Fibroblast of skin of scalp (primary cell): ENCODE measurements around the gene SKOR1. TPM values are rescaled to one million over a fixed set of nuclear protein-coding genes. Genes with fewer than 3 reads are reported as not detected.

Source experiments
- DNase-seq: peaks from one replicate; pipeline ENCODE4 v3.0.0-alpha.2; 2013
- polyA plus RNA-seq, 2 experiments: library from polyadenylated mRNA; unstranded; fragments of 120-200 nt; gene quantifications; one replicate each; pipeline ENCODE4 v1.2.1, GENCODE V29; 2013; ENCODE audit not compliant: insufficient read length in 2 of 2

Gene SKOR1, protein sequence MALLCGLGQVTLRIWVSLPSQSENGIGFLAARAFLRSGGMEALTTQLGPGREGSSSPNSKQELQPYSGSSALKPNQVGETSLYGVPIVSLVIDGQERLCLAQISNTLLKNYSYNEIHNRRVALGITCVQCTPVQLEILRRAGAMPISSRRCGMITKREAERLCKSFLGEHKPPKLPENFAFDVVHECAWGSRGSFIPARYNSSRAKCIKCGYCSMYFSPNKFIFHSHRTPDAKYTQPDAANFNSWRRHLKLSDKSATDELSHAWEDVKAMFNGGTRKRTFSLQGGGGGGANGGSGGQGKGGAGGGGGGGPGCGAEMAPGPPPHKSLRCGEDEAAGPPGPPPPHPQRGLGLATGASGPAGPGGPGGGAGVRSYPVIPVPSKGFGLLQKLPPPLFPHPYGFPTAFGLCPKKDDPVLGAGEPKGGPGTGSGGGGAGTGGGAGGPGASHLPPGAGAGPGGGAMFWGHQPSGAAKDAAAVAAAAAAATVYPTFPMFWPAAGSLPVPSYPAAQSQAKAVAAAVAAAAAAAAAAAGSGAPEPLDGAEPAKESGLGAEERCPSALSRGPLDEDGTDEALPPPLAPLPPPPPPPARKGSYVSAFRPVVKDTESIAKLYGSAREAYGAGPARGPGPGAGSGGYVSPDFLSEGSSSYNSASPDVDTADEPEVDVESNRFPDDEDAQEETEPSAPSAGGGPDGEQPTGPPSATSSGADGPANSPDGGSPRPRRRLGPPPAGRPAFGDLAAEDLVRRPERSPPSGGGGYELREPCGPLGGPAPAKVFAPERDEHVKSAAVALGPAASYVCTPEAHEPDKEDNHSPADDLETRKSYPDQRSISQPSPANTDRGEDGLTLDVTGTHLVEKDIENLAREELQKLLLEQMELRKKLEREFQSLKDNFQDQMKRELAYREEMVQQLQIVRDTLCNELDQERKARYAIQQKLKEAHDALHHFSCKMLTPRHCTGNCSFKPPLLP
- 0.08 TPM for polyA plus RNA-seq (2013, experiment 1 of 2; ENCODE audit: insufficient read length)
- polyA plus RNA-seq (2013, experiment 2 of 2; ENCODE audit: insufficient read length), result 0.12 TPM

- peak; percentile 44 for DNase-seq
These were observed at the start of gene SKOR1 for GRCh38 chr15:67824976-67825880. Gene SKOR1, plus strand, starts transcription at chr15:67825509. Its CDS starts 94 bp downstream, at chr15:67825603.

DNA sequence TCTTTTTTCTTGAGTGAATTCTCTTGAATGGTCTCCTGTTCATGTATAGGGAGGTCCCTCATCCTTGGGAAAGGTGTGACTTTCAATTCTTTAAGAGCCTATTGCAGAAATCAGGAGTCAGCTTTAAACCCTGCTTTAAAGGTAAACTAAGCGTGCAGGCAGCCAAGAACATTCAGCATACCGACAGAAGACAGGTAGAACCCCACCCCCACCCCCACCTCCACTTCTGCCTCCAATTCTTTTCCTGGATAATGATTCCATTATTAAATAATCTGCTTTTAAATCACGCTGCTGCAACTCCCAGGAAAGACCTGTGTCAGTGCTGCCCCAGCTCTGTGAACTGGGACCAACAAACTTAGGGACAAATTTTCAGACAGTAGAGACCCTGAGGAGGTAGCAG is 49.3 kb upstream of the SKOR1 start:
- no peak for DNase-seq

GRCh38 chr15:67776600-67776999 is 48.7 kb upstream of the SKOR1 start:
- peak; percentile 48 for DNase-seq

GRCh38 chr15:67777071-67777470 is 48.2 kb upstream of the SKOR1 start:
- no peak for DNase-seq

GRCh38 chr15:67777773-67778172 is 47.5 kb upstream of the SKOR1 start:
- no peak for DNase-seq

DNA sequence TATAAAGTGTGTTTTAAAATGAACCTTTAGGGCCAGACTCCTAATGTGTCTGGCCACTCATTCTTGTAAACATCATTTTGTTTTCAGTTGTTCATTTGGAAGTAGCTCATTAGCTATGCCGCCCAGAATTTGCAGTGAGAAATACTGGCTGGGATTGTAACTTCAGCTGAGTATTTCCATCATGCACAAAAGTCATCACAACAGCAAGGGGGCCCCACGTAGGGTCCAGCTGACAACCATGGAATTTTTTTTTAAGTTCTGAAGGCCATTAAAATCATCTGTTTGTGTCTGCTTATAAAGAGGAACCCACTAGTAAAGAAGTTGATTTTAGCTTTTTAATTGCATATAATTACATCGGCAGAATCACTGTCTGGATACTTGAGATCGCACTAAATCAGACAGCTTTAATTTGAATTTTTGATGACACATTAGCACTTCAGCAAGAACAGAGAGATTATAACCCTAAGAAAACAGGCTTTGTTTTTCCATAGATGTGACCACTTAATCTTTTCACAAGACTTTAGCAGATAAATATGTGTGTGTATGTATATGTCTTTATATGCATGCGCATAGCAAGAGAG is 46.3 kb upstream of the SKOR1 start:
- no peak for DNase-seq

GRCh38 chr15:67779549-67780111 is 45.7 kb upstream of the SKOR1 start:
- DNase-seq, result no peak

DNA sequence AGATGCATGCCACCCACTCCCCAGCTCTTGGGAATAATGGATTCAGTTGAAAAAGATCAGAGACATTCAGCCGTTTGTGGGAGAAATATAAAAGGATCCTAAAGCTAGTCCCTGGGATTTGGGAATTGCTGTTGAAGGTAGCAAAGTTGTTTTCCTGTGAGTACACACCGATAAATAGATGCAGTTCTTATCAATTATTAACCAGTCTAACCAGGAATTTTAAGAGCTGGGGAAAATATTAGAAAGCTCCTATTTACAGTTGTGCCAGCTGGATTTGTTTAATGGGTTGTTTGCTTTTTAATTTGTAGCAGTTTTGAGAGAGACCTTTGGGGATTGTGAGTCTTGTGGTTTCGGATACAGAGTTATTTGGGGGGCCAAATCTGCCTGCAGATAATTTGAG is 44.2 kb upstream of the SKOR1 start:
- no peak for DNase-seq

GRCh38 chr15:67781907-67782690 is 43.2 kb upstream of the SKOR1 start:
- DNase-seq, result no peak

DNA sequence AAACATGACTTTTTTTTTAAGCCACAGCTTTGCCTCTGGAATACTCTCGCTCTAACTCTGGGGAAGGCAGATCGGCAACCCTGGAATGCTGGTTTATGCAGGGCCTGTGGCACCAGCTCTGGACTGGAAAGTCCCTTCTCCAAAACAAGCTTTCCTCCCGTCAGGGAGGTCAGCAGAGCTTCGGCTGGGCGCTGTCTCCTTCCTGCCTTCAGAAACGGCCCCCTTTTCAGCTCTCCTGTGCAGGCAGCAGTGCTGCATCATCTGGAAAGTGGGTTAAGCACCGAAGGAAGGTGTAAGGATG is 42.7 kb upstream of the SKOR1 start:
- DNase-seq, result no peak

DNA sequence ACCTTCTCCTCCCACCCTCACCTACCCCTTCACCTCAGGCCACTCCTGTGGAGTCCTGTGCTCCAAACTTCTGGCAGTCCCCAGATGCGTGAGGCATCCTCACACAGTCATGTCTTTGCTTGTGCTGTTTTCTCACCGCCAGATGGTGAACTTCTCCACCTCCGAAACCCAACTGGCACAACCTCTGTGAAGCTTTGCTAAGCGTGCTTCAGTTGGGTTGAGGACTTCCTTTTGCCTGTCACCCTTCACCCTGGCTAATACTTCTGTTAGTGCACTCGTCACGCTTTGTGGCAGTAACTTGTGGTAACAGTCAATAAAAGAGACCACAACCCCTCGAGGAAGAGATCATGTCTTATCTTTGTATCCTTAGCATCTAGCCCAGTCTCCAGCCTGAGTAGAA is 42.0 kb upstream of the SKOR1 start:
- no peak for DNase-seq

GRCh38 chr15:67784090-67784781 is 41.1 kb upstream of the SKOR1 start:
- no peak for DNase-seq

GRCh38 chr15:67784856-67785430 is 40.4 kb upstream of the SKOR1 start:
- DNase-seq, result no peak

GRCh38 chr15:67785431-67785830 is 39.9 kb upstream of the SKOR1 start:
- DNase-seq, result no peak

DNA sequence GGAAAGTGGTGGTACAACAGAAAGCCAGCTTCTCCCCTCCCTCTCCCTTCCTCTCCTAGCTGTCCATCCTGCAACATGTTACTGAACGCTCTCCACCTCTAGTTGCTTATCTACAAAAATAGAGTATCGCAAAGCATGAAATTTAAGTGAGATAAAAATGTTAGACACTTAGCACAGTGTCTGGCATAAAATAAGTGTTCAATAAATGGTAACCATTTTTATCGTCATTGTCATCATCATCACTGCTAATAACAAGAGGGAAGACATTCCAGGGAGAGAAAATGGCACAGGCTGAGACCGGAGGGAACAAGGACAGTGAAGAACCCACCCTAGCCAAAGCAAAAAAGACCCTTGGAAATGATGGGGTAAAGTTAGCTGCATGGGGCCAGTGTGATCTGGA is 38.7 kb upstream of the SKOR1 start:
- DNase-seq, result no peak

DNA sequence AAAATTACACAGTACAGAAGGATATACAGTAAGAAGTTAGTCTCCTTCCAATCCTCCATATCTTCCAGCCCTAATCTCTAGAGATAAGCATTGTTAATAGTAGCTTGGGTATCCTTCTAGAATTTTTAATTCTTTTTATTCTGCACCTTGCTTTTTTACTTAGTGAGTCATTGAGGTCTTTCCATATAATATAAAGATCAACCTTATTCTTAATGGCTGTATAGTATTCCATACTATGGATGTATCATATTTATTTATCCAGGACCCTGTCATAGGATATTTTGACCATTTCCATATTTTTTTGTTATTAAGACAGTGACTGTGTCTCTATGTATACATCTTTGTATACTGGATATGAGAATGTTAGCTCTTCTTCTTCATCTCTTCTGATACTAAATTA is 36.3 kb upstream of the SKOR1 start:
- no peak for DNase-seq

DNA sequence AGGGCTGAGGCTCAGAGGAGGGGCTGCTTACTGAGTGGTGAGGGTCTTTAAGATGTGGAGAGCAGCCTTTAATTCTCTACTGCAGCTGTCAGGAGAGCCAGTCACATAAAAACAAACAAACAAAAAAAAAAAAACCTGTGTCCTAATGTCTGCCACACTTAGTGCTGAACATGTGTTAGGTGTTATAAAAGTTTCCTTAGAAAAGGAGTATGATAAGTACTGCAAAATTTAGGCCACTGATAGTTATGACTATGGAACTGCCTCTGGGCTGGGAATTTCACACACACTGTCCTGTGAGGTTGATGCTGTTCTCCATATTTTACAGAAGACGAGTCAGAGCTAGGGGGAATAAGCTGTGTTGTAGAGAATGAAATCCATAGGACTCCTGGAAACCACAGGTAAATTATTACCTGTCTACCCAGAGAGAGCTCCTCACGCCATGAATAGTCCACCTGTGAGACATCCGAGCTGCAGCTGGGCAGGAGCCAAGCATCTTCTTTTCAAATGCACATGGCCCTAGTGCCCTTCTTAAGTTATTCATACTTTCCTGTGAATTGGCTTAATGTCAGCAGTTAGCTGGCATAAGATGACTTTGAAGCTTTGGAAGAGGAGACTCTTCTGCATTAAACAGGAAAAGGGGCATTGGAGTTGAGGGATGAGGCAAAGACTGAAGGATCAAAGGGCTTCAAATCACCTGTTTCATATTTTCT is 34.5 kb upstream of the SKOR1 start:
- DNase-seq, result no peak

GRCh38 chr15:67792250-67792942 is 32.9 kb upstream of the SKOR1 start:
- DNase-seq, result no peak
